Lower leg skin (tissue), 3 donors: ENCODE results near the gene PTGR2.

ENCODE experiments used
- POLR2A ChIP-seq, 2 donors: fragments of 450-650 bp; IDR thresholded peaks; one replicate each; pipeline ENCODE4 v1.6.1; 2016 to 2017; ENCODE audit warnings: antibody characterized with exemption in 2 of 2, mild to moderate bottlenecking in 1 of 2, moderate library complexity in 1 of 2
- TF ChIP-seq, protein P1 (sequence below), 3 donors: fragments of 450-650 bp; IDR thresholded peaks; one replicate each; pipeline ENCODE4 v1.5.1; 2016; ENCODE audit warnings: antibody characterized with exemption in 3 of 3, mild to moderate bottlenecking in 3 of 3, moderate library complexity in 2 of 3

DNA sequence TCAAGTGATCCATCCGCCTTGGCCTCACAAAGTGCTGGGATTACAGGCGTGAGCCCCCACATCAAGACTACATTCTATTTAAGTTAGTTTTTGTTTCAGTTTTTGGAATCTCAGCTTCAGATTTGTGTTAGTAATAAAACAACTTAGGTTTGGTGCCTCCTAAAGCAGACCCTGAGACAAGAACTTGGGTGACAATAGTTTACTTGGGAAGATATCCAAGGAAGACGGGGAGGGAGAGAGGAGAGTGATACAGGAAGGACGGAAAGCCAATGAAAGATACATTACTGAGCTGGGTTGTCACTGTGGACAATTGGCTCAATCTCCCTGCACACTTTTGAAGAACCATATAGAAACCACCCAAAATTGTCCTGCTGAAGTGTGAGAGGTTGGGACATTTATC, 22.6 kb upstream of the PTGR2 start:
- TF ChIP-seq, protein P1, sequence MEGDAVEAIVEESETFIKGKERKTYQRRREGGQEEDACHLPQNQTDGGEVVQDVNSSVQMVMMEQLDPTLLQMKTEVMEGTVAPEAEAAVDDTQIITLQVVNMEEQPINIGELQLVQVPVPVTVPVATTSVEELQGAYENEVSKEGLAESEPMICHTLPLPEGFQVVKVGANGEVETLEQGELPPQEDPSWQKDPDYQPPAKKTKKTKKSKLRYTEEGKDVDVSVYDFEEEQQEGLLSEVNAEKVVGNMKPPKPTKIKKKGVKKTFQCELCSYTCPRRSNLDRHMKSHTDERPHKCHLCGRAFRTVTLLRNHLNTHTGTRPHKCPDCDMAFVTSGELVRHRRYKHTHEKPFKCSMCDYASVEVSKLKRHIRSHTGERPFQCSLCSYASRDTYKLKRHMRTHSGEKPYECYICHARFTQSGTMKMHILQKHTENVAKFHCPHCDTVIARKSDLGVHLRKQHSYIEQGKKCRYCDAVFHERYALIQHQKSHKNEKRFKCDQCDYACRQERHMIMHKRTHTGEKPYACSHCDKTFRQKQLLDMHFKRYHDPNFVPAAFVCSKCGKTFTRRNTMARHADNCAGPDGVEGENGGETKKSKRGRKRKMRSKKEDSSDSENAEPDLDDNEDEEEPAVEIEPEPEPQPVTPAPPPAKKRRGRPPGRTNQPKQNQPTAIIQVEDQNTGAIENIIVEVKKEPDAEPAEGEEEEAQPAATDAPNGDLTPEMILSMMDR (IDR thresholded peaks at IDR 0.05) = no peak
- no peak for TF ChIP-seq POLR2A (IDR thresholded peaks at IDR 0.05)
